GM21825 (cell line): ENCODE measurements around the gene ANKRD50.

ENCODE experiments used
- ATAC-seq: cut with Tn5 transposase; IDR thresholded peaks from one replicate; pipeline ENCODE4 v1.9.1; 2021; ENCODE audit warnings: mild to moderate bottlenecking, moderate library complexity; ENCODE audit not compliant: unreplicated experiment

The ANKRD50 gene

DNA sequence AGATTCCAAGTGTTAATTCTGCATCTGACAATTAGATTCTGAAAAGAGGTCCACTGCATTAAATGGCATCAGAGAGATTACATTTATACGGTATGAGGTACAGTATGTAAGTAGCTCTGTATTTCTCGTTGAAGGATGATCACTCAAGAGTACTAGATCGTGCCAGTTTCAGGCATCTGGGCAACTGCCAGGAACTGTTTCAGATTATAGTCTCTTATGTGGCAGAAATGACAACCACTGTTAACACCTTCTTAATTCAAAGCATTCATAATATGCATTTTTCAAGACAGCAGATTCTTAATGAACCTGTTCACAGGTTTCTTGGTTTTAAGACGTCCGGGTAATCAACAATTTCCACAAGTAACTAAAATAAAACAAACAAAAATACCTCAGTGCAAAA lies 1.6 kb downstream of the ANKRD50 start:
- ATAC-seq: no peak

DNA sequence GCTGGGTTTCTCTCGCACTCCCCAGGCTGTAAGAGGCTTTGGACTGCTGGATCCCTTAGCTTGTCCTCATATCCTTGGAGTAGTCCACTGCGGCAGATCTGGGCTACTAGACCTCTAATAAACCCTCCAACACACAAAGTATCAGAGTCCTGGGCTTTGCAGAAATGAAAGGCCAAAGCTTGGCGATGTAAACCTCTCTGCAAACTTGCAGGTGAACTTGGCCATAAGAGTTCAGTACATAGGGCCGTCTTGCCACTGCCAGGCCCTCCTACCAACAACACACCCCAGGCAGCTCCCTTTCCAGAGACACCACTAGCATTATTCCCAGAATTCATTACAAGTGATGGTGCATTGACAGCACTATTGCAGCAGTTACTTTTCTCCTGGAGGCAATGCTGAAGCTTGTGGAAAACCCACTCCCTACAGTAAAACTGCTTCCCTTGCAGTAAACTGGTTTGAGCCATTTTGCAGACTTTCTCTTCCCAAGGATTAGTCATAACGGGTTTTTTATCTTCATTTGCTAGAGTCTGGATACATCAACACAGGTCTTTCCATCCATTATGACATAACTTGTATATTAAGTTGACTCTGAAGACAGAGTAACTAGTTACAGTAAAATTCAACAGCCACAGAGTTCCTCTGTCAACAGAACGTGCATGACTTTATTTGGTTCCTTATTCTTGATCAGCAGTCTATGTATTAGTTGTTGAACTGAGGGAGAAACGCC lies 2.4 kb downstream of the ANKRD50 start:
- no peak for ATAC-seq

DNA sequence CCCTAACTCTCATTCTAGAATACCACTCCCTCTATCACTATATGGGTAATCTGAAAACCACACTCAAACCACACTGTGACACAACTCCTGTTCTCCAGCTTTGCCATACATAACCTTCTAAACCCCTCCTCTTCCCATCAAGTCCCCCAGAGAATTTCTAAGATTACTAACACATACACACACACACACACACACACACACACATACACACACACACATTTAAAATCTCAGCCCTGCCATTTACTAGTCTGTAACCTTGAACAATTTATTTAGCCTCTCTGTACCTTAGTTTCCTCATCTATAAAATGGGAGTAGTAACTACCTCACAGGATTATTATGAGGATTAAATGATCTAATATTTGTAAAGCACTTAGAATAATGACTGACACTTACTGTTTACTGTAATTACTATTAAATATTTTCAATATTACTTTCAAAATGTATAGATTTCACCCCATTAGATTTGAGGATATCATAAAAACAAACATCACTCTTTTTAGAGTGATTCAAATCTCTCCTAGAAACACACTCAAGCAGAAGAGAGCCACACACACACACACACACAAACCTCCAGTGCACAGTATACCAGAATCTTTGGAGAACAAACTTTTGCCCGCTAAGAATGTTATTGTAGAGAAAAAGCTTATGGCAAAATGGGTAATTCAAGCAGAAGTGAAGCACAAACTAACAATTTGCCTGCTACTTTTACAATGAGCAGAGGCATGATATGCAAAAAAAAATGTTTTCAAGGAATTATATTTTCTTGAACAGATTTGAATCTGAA lies 3.8 kb downstream of the ANKRD50 start:
- no peak for ATAC-seq

DNA sequence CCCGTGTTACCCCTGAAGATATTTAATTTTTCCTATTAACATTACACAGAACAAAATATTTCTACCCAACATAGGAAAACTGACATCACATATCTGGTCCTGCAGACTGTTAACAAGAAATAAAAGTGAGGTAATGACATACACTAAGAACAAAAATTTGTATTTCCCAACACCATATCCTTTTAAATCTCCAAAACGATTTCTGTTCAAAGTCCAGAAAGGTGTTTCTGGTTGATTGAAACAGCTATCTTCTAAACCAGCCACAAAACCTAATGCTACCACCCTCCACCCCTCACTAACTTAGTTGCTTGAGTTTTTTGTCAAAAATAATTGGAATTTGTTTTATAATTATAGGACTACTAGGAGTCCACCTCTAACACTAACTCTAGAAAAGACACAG lies 7.1 kb downstream of the ANKRD50 start:
- no peak for ATAC-seq

DNA sequence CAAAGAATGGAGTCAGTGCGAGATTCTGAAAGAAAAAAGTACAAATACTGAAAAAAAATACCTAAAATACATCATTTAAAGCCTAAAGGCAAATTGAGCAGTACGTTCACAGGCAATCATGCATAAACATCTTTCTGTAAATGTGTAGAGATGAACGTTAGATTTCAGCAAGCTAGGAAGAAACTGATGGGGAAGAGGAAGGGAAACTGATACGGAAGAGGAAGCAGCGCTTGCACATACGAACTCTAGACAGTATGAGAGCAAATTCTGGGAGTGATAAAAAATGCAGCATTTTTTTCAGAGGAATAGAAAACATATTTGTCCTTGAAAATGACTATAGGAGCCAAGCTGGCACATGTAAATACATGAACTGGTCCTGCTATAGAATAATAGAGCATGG lies 9.4 kb downstream of the ANKRD50 start:
- no peak for ATAC-seq

DNA sequence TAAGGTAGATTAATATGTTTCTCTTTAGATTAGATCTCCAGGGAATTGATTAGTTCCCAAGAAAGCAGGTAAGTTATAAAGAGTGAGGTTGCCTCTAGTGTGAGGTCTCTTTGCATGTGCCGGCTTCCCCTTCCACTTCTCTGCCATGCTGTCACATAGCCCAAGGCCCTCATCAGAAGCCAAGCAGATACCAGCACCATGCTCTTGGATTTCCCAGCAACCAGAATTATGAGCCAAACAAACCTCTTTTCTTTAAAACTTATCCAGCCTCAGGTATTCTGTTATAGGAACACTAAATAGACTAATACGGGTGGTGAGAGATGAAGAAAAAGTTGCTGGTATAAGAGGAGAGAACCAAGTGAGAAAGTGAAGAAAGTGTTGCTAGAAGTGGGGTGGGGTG lies 15.1 kb downstream of the ANKRD50 start:
- ATAC-seq: no peak

DNA sequence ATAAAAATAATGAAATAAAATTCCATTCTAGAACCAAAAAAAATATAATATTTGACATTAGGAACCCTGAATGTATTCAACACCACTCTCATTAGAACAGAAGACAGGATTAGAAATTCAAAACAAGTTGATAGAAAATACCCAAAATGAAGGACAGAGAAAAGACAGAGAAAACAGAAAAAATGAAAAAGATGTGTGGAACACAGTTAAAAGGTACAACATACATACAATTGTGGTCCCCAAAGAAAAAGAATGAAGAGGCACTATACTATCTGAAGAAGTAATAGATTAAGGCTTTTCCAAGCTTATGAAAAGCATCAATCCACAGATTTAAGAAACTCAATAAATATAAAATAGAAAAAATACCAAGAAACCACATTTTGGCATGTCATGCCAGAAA lies 16.4 kb downstream of the ANKRD50 start:
- ATAC-seq: no peak

DNA sequence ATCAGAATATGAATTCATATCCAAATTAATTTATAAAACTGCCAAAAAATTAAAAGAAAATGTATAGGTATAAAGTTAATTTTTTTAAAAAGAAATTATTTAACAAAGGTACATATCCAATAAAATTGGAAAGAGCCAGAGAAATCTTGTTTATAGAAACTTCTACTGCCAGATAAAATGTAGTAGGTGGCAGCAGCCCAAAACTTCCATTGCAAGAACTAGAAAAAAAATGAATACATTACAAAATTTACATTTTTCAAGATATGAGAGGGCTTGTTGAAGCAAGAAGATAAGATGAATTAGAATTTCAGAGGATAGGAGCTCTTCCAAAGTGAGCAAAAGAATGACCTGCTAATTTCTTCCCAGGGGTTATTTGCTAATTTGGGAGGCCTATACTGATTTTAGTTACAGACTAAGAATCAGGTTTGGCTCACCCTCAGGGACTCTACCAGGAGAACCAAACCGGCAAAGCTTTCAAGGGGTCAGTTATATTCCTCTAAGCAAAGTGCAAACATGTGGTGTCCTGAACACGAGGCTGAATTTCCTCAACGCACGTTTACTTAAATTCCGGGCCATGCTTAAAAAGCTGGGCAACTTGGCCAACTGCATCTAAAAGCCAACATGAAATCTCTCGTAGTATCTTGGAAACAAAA lies 17.5 kb downstream of the ANKRD50 start:
- no peak for ATAC-seq

DNA sequence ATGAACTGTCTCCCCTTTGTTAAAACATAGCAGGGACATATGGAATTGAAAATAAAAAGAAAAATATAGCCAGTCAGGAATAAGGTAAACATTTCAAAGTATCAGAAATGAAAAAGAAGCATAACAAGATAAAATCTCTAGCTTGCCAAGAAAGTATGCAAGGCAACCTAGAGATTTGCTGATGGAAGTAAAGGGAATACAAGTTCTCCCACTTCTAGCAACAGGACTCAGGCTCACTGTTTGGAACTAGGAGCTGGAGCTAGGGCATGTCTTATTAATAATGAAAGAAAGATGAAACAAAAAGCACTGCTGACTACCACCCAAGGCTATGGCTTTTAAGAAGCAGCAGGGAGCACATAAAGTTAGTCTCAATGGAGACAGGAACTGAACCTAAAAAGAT lies 18.2 kb downstream of the ANKRD50 start:
- no peak for ATAC-seq

DNA sequence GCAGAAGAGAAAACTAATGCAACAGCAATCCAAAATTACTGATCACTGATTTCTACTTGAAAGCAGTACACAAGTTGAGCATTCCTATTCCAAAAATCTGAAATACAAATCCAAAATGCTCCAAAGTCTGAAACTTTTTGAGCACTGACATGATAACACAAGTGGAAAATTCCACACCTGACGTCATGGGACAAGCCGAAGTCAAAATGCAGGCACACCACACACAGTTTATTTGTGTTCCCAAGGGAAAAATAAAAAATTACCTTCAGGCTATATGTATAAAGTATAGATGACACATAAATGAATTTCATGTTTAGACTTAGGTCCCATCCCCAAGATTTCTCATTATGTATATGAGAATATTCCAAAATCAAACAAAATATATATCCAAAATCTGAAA lies 20.7 kb downstream of the ANKRD50 start:
- ATAC-seq: no peak

DNA sequence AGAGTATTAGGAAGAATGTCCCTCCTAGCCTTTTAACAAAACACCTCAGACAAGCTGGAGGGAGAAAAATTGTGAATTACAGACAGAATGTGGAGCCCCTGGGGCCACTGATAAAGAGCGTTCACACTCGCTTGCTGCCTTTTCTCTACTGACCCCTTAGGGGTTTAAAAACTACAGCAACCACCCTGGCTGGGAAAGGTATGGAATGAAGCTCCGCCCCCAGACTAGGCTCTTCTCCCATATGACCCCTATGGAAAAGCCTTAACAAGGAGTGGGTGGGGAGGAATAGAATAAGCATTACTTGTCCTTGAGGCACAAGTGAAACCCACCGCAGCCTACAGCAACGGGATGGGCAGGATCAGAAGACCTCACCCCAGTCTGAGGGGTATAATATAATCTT lies 26.3 kb downstream of the ANKRD50 start:
- no peak for ATAC-seq

DNA sequence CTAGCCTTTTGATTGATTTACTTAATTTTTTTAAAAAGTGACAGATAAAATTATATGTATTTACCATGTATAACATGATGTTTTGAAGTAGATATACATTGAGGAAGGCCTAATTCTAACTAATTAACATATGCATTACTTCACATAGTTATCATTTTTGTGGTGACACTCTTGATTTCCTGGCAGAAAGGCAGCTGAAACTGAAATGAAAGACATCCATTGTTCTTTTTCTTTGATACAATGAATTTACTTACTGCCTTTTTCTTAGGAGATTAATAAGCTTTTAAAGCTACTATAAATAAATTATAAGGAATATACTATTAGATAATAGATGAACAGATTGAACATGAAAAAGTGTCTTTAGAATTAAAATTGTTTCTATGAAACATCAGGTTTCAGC lies 26.7 kb downstream of the ANKRD50 start:
- no peak for ATAC-seq

DNA sequence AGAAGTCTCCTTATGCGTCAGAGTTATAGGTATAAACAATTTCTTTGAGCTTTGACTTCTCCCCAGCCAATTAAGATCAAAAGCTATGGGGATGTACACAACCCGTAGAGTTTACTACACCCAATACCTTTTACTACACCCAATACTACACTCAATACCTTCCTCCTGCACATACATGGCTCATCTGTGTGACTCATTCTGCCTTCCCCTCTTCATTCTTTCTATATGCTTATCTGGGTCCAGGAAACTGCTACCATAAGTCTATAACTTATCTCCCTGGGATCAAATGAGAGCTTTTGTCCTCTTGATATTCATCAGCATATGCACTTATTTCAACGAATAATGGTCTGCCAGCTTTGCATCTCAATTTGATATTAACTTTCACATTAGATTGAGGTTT lies 28.2 kb downstream of the ANKRD50 start:
- ATAC-seq: no peak

DNA sequence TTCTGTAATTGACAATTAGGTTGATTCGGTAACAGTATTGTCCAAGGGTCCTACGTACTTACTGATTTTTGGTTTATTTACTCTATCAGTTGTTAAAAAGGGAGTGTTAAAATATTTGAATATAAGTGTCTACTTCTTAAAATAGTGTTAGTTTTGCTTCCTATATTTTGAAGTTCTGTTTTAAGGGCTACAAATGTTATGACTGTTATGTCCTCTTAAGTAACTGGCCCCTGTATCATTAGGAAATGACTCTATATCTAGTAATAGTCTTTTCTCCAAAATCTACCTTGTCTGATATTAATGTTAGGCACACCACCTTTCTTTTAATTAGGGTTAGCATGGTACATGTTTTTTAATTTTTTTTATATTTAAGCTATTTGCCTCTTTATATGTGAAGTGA lies 30.1 kb downstream of the ANKRD50 start:
- ATAC-seq: no peak

DNA sequence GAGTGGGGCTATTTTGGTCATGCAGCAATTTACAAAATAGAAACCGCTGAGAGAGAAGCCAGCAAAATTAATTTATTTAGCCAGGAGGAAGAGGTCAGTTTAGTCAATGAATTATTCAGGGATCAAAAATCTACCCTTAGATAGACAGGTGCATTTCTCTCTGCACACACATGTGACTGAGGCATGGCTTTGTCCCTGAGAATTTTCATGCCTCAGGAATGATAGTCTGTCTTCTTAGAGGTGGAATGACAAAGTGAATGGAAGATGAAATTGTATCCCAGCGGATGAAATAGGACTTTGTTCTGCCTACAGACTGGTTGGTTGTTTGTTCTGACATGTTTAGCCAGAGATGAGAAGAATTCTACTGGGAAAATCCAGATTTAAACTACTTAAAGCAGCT lies 46.0 kb downstream of the ANKRD50 start:
- ATAC-seq: no peak

DNA sequence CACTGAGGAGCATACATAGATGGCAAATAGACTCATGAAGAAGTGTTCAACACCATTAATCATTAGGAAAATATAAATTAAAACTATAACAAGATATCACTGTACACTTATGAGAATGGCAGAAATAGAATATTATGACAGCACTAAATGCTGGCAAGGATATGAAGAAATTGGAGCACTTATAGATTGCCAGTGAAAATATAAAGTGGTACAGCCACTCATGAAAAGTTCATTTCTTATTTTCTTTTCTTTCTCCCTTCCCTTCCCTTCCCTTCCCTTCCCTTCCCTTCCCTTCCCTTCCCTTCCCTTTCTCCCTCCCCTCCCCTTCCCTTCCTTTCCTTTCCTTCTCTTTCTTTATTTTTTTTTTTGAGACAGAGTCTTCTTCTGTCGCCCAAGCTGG lies 53.7 kb downstream of the ANKRD50 start:
- ATAC-seq: no peak

DNA sequence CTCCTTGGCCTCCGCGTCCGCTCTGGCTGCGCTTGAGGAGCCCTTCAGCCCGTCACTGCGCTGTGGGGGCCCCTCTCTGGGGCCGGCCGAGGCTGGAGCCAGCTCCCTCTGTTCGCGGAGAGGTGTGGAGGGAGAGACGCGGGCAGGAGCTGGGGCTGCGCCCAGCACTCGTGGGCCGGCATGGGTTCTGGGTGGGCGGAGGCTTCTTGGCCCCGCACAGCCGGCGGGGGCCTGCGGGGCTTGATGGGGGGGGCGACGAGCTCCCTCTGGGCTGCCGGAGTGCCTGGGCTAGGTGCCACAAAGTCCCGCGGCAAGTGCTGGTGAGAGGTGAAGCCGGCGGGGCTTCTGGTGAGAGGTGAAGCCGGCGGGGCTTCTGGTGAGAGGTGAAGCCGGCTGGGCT lies 61.9 kb downstream of the ANKRD50 start:
- ATAC-seq: no peak

DNA sequence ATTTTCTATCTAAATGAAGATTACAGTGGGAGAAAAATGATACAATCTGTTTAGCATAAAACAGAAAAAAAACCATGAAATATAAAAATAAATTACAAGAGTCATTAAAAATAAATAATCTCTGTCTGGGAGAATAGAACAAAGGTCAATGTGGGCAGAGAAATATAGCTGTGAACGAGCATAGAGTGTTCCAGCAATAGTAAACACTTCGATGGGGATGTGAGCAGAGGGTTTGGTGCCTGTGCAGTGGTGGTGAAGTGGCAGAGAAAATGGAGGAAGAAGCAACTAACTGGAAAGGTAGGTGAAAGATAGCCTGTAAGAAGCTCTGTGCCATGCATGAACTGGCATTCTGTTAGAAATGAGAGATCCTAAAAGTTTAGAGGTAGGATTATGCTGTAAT lies 64.9 kb downstream of the ANKRD50 start:
- no peak for ATAC-seq

DNA sequence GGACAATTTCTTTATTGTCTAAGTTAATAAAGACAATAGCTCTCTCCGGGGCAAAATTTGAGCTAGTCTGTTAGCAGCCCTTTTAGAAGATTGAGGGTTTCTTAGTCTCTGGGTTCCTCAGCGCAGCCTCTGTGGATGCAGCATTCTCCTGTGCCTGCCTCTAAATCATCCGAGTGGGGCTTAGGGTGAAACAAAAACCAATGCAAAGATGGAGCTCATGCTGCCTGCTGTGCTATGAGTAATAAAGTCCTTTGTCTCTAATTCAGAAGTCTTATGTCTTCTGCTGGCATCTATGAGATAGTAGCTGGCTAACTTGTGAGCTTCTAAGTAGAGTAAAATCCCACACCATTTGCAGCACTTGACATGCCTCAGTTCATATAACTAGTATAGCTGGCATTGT lies 67.9 kb downstream of the ANKRD50 start:
- ATAC-seq: no peak

DNA sequence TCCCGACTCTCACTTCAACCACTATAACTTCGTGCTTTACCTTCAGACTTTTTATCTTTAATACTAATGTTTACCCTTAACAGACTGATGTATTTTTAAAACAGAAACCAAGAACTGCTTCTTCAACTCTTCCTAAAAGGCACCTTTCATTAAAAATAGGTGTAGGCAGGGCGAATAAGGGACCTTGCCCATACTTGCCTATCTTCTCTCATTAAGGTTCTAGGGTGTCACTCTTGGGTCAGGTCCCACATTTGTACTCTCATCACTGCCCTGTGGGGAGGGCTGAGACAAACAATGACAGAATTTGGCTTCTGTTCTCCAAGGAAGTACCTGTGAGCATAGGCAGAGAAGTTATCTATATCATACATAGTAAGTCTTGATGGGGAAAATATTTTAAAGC lies 69.7 kb downstream of the ANKRD50 start:
- no peak for ATAC-seq

DNA sequence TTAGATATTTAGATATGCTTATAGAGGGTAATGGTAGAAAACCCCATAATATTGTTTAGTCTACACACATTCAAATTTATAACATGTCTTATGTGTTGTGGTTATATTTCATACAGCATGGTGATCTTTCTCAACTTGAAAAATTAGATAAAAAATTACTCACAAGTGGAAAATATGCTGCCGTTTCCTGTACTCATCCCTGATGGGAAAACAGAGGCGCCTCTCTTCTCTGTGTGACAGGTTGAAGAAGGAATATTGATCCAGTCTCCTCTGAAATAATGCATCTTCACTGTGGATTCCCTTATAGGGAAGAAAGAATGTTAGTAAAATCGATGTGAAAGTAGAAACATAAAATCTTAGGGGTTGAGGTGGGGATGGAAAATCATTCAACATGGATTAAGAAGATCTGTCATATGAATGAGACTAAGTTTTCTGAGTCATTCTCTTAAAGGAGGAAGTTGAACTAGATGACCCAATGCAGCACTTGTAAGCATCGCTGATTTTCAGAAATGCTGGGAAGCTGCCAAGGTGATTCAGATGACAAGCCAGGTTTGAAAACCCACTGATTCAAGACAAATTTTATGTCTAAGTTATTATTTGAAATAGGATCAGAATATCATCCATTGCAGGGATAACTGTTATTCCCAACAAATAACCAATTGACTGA lies 70.7 kb downstream of the ANKRD50 start:
- ATAC-seq: no peak
